ENCODE results near the gene PPARA. TPM values are rescaled to one million over a fixed set of nuclear protein-coding genes. Genes with fewer than 3 reads are reported as not detected.
A peak's percentile ranks its signal among the peaks of the same experiment; 100 is the strongest.
"Not testable (repeated sequence)": the region's sequence is repeated elsewhere in the genome, so short reads cannot be mapped to it uniquely, and the experiment has no call there.

Gene PPARA
- total RNA-seq, 4 donors from 2014 or later: 18.9 to 43.5 (median 27.2) TPM

DNA sequence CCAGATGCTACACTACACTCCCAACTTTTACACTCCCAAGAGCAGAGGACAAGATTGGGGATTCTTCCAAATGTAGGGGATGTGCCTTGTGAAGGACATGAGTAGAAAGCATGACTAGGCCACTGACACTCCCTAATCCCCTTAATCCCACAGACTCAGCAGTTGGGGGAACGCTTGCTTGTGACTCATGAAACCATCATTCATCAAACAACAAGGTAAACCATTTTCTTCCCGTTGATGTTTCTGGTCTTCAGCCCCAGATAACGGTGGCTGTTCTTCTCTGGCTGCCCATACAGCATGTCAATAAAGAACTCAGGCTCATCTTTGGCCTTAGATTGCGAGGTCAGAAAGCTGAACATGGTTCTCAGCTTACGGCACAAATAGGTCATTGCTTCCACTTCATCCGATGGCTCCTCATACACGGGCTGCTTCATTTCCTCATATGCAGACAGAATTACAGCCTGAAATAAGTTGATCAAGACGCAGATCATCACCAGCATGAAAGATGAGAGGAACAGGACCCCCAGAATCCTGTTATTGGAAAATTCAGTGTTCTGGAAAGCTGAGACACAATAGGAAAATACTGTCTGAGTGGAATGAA is 106.1 kb downstream of the PPARA start:
- peaks cover 0 to 4% of the 10 kb centered on the region in 2 donors for H3K27me3 ChIP-seq
- H3K27ac ChIP-seq: no peak overlapping the region
- DNase-seq (ENCODE audit: low spot score in 2 of 2): no peak
- 75 to 81% methylated on average over 8 of the region's 8 CpGs for WGBS, 2 donors
- H3K36me3 ChIP-seq: peaks cover 0 to 4% (median 0%) of the 10 kb centered on the region in 3 donors
- peaks cover 0 to 9% (median 4%) of the 10 kb centered on the region in 4 donors for H3K4me1 ChIP-seq
- H3K4me3 ChIP-seq: no peak overlapping the region
- TF ChIP-seq POLR2A (IDR thresholded peaks at IDR 0.05) (no peak), EP300 (IDR thresholded peaks at IDR 0.05) (no peak), CTCF (IDR thresholded peaks at IDR 0.05) (no peak)
- peaks cover 0 to 4% (median 0%) of the 10 kb centered on the region in 4 donors for H3K9me3 ChIP-seq

GRCh38 chr22:46259374-46259773 is 109.0 kb downstream of the PPARA start:
- no peak overlapping the region for H3K4me3 ChIP-seq
- TF ChIP-seq CTCF (IDR thresholded peaks at IDR 0.05) (no peak), EP300 (IDR thresholded peaks at IDR 0.05) (peak in 1 of 2 donors; percentile 34)
- H3K9me3 ChIP-seq: peaks cover 0 to 4% (median 0%) of the 10 kb centered on the region in 4 donors
- peaks cover 0 to 4% (median 0%) of the 10 kb centered on the region in 3 donors for H3K36me3 ChIP-seq
- 77 to 79% methylated on average over 12 of the region's 12 CpGs for WGBS, 2 donors
- H3K4me1 ChIP-seq: peaks cover 0 to 3% (median 0%) of the 10 kb centered on the region in 4 donors
- no peak overlapping the region for H3K27ac ChIP-seq
- DNase-seq (ENCODE audit: low spot score in 2 of 2): no peak
- peaks cover 0 to 11% of the 10 kb centered on the region in 2 donors for H3K27me3 ChIP-seq

- Histone ChIP-seq H3K9me3 (peaks cover 0 to 4% (median 0%) of the 10 kb centered on the region in 4 donors), H3K4me3 (no peak overlapping the region), H3K36me3 (peaks cover 0 to 4% (median 0%) of the 10 kb centered on the region in 3 donors), H3K27me3 (peaks cover 0 to 11% of the 10 kb centered on the region in 2 donors), H3K27ac (no peak overlapping the region), H3K4me1 (peaks cover 0 to 3% (median 0%) of the 10 kb centered on the region in 4 donors)
- 85 to 90% methylated on average over 6 of the region's 6 CpGs for WGBS, 2 donors
- TF ChIP-seq POLR2A (IDR thresholded peaks at IDR 0.05) (no peak), CTCF (IDR thresholded peaks at IDR 0.05) (no peak), EP300 (IDR thresholded peaks at IDR 0.05) (no peak)
- no peak for DNase-seq (ENCODE audit: low spot score in 2 of 2)
These were observed 109.7 kb downstream of the PPARA start for GRCh38 chr22:46260038-46260437.

GRCh38 chr22:46262449-46263215 is 112.3 kb downstream of the PPARA start:
- peak in 1 of 2 donors; percentile 25 for TF ChIP-seq EP300 (IDR thresholded peaks at IDR 0.05)
- no peak for TF ChIP-seq POLR2A (IDR thresholded peaks at IDR 0.05)
- peak in 3 of 5 experiments; percentile 20 to 31 (median 22) for TF ChIP-seq CTCF (IDR thresholded peaks at IDR 0.05)
- 19 to 24% methylated on average over 32 to 92 of the region's 109 CpGs for WGBS, 2 donors
- peaks cover 0 to 4% (median 0%) of the 10 kb centered on the region in 4 donors for H3K9me3 ChIP-seq
- no peaks in the 10 kb centered on the region for H3K36me3 ChIP-seq
- peaks cover 0 to 14% (median 7%) of the 10 kb centered on the region in 4 donors for H3K4me1 ChIP-seq
- DNase-seq (ENCODE audit: low spot score in 2 of 2): peak; percentile 48 to 52
- H3K27ac ChIP-seq: peak overlapping the region in 1 of 4 donors; percentile 25
- peak overlapping the region in 3 of 4 donors; percentile 13 to 48 (median 31) for H3K4me3 ChIP-seq
- H3K27me3 ChIP-seq: peaks cover 0 to 11% of the 10 kb centered on the region in 2 donors

- Histone ChIP-seq H3K27ac (peak within 1 kb of the TSS in 1 of 4 donors; percentile 25), H3K4me1 (peaks cover 0 to 14% (median 7%) of the 10 kb centered on the region in 4 donors), H3K27me3 (peaks cover 0 to 11% of the 10 kb centered on the region in 2 donors), H3K9me3 (peaks cover 0 to 4% (median 0%) of the 10 kb centered on the region in 4 donors), H3K36me3 (no peaks in the 10 kb centered on the region), H3K4me3 (peak within 1 kb of the TSS in 3 of 4 donors; percentile 13 to 48 (median 31))
- no peak for TF ChIP-seq CTCF (IDR thresholded peaks at IDR 0.05)
- no peak for TF ChIP-seq POLR2A (IDR thresholded peaks at IDR 0.05)
- no peak for TF ChIP-seq EP300 (IDR thresholded peaks at IDR 0.05)
- DNase-seq (ENCODE audit: low spot score in 2 of 2): no peak
- 38 to 62% methylated on average over 20 to 29 of the region's 30 CpGs for WGBS, 2 donors
These were observed 112.9 kb downstream of the PPARA start, which contains the start of gene PKDREJ for GRCh38 chr22:46263216-46263590. PKDREJ (minus strand) TSS chr22:46263343; CDS start chr22:46263322, 21 bp downstream.

DNA sequence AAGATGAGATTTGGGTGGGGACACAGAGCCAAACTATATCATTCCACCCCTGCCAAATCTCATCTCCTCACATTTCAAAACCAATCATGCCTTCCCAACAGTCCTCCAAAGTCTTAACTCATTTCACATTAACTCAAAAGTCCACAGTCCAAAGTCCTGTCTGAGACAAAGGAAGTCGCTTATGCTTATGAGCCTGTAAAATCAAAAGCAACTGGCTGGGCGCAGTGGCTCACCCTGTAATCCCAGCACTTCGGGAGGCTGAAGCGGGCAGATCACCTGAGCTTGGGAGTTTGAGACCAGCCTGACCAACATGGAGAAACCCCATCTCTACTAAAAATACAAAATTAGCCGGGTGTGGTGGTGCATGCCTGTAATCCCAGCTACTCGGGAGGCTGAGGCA is 114.2 kb downstream of the PPARA start:
- H3K36me3 ChIP-seq; H3K9me3 ChIP-seq; H3K27ac ChIP-seq; DNase-seq (ENCODE audit: low spot score in 2 of 2); H3K4me3 ChIP-seq: not testable (repeated sequence)
- Histone ChIP-seq H3K4me1 (peaks cover 0 to 27% (median 14%) of the 10 kb centered on the region in 4 donors), H3K27me3 (peaks cover 0 to 11% of the 10 kb centered on the region in 2 donors)
- WGBS, 2 donors: 80 to 98% methylated on average over 6 of the region's 6 CpGs

- not testable (repeated sequence) for DNase-seq (ENCODE audit: low spot score in 2 of 2); H3K4me3 ChIP-seq; H3K27ac ChIP-seq; H3K27me3 ChIP-seq; H3K9me3 ChIP-seq
- Histone ChIP-seq H3K4me1 (peaks cover 0 to 38% (median 15%) of the 10 kb centered on the region in 4 donors), H3K36me3 (peaks cover 0 to 15% (median 0%) of the 10 kb centered on the region in 3 donors)
- WGBS, 2 donors: 72 to 87% methylated on average over 4 of the region's 4 CpGs
These were observed 115.3 kb downstream of the PPARA start for GRCh38 chr22:46265627-46266026.
